Panc1 (cell line): ENCODE results near the gene NTNG1. TPM values are rescaled to one million over a fixed set of nuclear protein-coding genes. Genes with fewer than 3 reads are reported as not detected.

Source experiments
- ATAC-seq: fragments of 200-7000 bp; cut with Tn5 transposase; 2 replicates; pipeline ENCODE4 v1.9.1; 2020; ENCODE audit warnings: mild to moderate bottlenecking, moderate library complexity
- BruUV-seq: library from RNA; stranded (reverse); fragments of 400-500 nt; replicated peaks from 2 replicates; lab custom pipeline; 2021; lab: Mats Ljungman, UMichigan
- CTCF ChIA-PET: fragments of 300-600 bp; sonication (Branson Sonifier 250); formaldehyde crosslinking; loops from one replicate; lab custom pipeline; 2022; ENCODE audit warnings: antibody characterized with exemption; lab: Charles Lee
- POLR2A ChIA-PET: fragments of 300-600 bp; sonication (Branson Sonifier 250); formaldehyde crosslinking; loops from one replicate; lab custom pipeline; 2022; ENCODE audit warnings: antibody characterized with exemption; lab: Charles Lee
- DNase-seq: peaks from one replicate; pipeline ENCODE4 v3.0.0-alpha.2; 2010; ENCODE audit warnings: low read depth, low spot score
- H3K27ac ChIP-seq: 2 replicates; pipeline ENCODE4 v1.5.1; 2011; ENCODE audit warnings: mild to moderate bottlenecking, low read length, inconsistent platforms
- H3K27me3 ChIP-seq: fragments of 200-500 bp; sonication (Bioruptor generic); 2 replicates; pipeline ENCODE4 v1.6.0; 2014; ENCODE audit warnings: low read length, inconsistent platforms; ENCODE audit not compliant: control insufficient read depth, insufficient read depth
- H3K36me3 ChIP-seq: fragments of 200-500 bp; sonication (Bioruptor generic); 2 replicates; pipeline ENCODE4 v1.5.1; 2014; ENCODE audit warnings: inconsistent platforms, mild to moderate bottlenecking, low read length, moderate library complexity; ENCODE audit not compliant: control insufficient read depth, insufficient read depth
- H3K4me1 ChIP-seq: 2 replicates; pipeline ENCODE4 v1.5.1; 2011; ENCODE audit warnings: inconsistent platforms, mild to moderate bottlenecking, low read length, moderate library complexity; ENCODE audit not compliant: control insufficient read depth, insufficient read depth
- H3K4me3 ChIP-seq, 2 experiments: 2 replicates each; pipeline ENCODE4 v1.5.1; 2011 to 2012; ENCODE audit warnings: low read depth in 2 of 2, low read length in 2 of 2, mild to moderate bottlenecking in 2 of 2, inconsistent platforms in 1 of 2, moderate library complexity in 1 of 2
- H3K9me3 ChIP-seq: fragments of 200-500 bp; sonication (Bioruptor generic); 2 replicates; pipeline ENCODE4 v1.5.1; 2014; ENCODE audit warnings: low read depth, mild to moderate bottlenecking, inconsistent platforms, low read length, moderate library complexity; ENCODE audit not compliant: control insufficient read depth, insufficient read depth
- POLR2AphosphoS5 ChIP-seq: IDR thresholded peaks from 2 replicates; pipeline ENCODE4 v1.6.1; 2012; ENCODE audit warnings: mild to moderate bottlenecking, low read depth, low read length, moderate library complexity
- REST ChIP-seq, 2 experiments: IDR thresholded peaks; 2 replicates each; pipeline ENCODE4 v1.6.1; 2011 to 2012; ENCODE audit warnings: low read depth in 2 of 2, control low read depth in 1 of 2, low read length in 1 of 2, mild to moderate bottlenecking in 1 of 2, moderate library complexity in 1 of 2; ENCODE audit not compliant: insufficient read depth in 1 of 2
- SIN3A ChIP-seq: IDR thresholded peaks from 2 replicates; pipeline ENCODE4 v1.6.1; 2012; ENCODE audit warnings: low read depth, mild to moderate bottlenecking, low read length, moderate library complexity, borderline replicate concordance; ENCODE audit not compliant: insufficient read depth
- TCF7L2 ChIP-seq: IDR thresholded peaks from 2 replicates; pipeline ENCODE4 v1.6.1; 2011; ENCODE audit warnings: mild to moderate bottlenecking, low read depth, low read length, inconsistent platforms
- in situ Hi-C: cut with HindIII; loops from 2 replicates; pipeline ENCODE4 v1.10.0; 2016; ENCODE audit warnings: low sequenced_read_pairs, low pct_unique_long_range_greater_than_20kb
- intact Hi-C: fragments of 100-400 bp; cut with micrococcal nuclease; formaldehyde crosslinking; loops from one replicate; pipeline ENCODE4 v1.10.0; 2022; ENCODE audit not compliant: unreplicated experiment
- total RNA-seq: library from RNA; stranded (reverse); gene quantifications from one replicate; pipeline ENCODE4 v1.2.1, GENCODE V29; 2021; ENCODE audit not compliant: unreplicated experiment
- TF ChIP-seq, protein P1 (sequence below): fragments of 450-650 bp; IDR thresholded peaks from 2 replicates; pipeline ENCODE4 v1.5.1; 2017; ENCODE audit warnings: mild to moderate bottlenecking

NTNG1 gene
- total RNA-seq, 1 experiment from 2014 or later = 0.13 TPM

GRCh38 chr1:107378426-107378825 lies 237.6 kb downstream of the NTNG1 start:
- ChIA-PET CTCF (no interaction called here), POLR2A (no interaction called here)
- Histone ChIP-seq H3K27me3 (no peaks in the 10 kb centered on the region), H3K9me3 (no peaks in the 10 kb centered on the region), H3K4me1 (no peaks in the 10 kb centered on the region), H3K36me3 (no peaks in the 10 kb centered on the region), H3K4me3 (no peak overlapping the region), H3K27ac (no peak overlapping the region)
- DNase-seq = no peak
- no peak for ATAC-seq
- intact Hi-C loops (no loop called here), in situ Hi-C loops (no loop called here)
- no TSS peak for BruUV-seq
- TF ChIP-seq, protein P1, sequence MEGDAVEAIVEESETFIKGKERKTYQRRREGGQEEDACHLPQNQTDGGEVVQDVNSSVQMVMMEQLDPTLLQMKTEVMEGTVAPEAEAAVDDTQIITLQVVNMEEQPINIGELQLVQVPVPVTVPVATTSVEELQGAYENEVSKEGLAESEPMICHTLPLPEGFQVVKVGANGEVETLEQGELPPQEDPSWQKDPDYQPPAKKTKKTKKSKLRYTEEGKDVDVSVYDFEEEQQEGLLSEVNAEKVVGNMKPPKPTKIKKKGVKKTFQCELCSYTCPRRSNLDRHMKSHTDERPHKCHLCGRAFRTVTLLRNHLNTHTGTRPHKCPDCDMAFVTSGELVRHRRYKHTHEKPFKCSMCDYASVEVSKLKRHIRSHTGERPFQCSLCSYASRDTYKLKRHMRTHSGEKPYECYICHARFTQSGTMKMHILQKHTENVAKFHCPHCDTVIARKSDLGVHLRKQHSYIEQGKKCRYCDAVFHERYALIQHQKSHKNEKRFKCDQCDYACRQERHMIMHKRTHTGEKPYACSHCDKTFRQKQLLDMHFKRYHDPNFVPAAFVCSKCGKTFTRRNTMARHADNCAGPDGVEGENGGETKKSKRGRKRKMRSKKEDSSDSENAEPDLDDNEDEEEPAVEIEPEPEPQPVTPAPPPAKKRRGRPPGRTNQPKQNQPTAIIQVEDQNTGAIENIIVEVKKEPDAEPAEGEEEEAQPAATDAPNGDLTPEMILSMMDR = no peak

- Histone ChIP-seq H3K27ac (no peak overlapping the region), H3K4me1 (no peaks in the 10 kb centered on the region), H3K4me3 (no peak overlapping the region), H3K9me3 (no peaks in the 10 kb centered on the region), H3K27me3 (no peaks in the 10 kb centered on the region), H3K36me3 (no peaks in the 10 kb centered on the region)
- ChIA-PET CTCF (no interaction called here), POLR2A (no interaction called here)
- BruUV-seq = no TSS peak
- in situ Hi-C loops (no loop called here), intact Hi-C loops (no loop called here)
- ATAC-seq (no peak), DNase-seq (no peak)
- no peak for TF ChIP-seq REST (IDR thresholded peaks at IDR 0.05; ENCODE audit: insufficient read depth in 1 of 2, low read depth in 2 of 2, low read length in 1 of 2)
- TF ChIP-seq, protein P1 = no peak
- TF ChIP-seq TCF7L2 = no peak
- no peak for TF ChIP-seq SIN3A
- TF ChIP-seq POLR2AphosphoS5 = no peak
Observed at GRCh38 chr1:107378866-107379265, 238.0 kb downstream of the NTNG1 start.

DNA sequence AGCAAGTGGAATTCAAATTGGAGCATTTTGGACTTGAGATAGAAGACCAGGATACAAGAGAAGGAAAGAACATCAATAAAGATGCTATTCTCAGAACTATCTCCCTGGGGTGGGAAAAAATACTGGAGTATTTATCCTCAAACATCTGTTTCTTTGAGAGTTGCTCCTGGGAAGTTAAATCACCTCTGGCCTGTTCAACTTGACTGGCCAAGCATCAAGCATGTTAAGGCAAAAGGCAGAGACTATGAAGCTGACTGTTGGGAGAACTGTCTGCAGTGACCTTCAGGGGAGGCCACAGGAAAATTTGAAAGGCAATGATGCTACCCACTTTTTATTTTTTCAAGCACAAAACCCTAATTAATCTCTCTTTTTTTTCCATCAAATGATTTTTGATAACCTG lies 239.0 kb downstream of the NTNG1 start:
- no peaks in the 10 kb centered on the region for H3K36me3 ChIP-seq
- DNase-seq = no peak
- TF ChIP-seq REST (IDR thresholded peaks at IDR 0.05; ENCODE audit: insufficient read depth in 1 of 2, low read depth in 2 of 2, low read length in 1 of 2) (no peak), SIN3A (no peak), TCF7L2 (no peak), POLR2AphosphoS5 (no peak)
- TF ChIP-seq, protein P1 = no peak
- no peaks in the 10 kb centered on the region for H3K27me3 ChIP-seq
- ChIA-PET POLR2A (no interaction called here), CTCF (no interaction called here)
- H3K4me1 ChIP-seq = no peaks in the 10 kb centered on the region
- H3K27ac ChIP-seq = no peak overlapping the region
- H3K9me3 ChIP-seq = no peaks in the 10 kb centered on the region
- no peak overlapping the region for H3K4me3 ChIP-seq
- in situ Hi-C loops (no loop called here), intact Hi-C loops (no loop called here)
- BruUV-seq = no TSS peak
- no peak for ATAC-seq
